Measurements from ENCODE around the gene HCK.
"Not testable (repeated sequence)": the region's sequence is repeated elsewhere in the genome, so short reads cannot be mapped to it uniquely, and the experiment has no call there.

HCK gene

GRCh38 chr20:32109392-32110172 is 57.5 kb downstream of the HCK start, which contains the start of gene TM9SF4:
TM9SF4 (plus strand) TSS chr20:32109714; CDS start chr20:32109741, 27 bp downstream.
- peak; percentile 96 for DNase-seq

DNA sequence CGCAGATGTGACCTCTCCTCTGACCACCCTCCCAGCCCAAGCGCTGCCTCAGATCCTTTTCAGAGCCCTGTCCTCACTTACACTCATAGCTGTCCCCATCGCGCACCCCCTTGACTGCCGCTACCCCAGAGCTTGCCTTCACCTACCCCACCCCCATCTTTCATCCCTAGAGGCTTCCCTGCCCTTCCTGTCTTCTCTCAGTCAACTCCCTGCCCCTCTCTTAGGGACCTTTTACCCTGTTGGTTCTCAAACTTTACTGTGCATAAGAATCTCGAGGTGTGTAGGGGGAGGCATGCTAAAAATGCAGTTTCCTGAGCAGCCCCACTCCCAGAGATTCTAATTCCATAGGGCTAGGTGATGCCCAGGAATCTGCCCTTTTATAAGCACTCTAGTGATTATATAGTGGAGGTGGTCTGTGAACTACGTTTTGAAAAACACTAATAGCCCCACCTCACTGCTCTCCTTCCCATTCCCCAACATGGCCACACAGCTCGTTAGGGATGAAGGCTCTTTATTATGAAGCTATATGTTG is 58.2 kb downstream of the HCK start:
- DNase-seq = peak; percentile 9

DNA sequence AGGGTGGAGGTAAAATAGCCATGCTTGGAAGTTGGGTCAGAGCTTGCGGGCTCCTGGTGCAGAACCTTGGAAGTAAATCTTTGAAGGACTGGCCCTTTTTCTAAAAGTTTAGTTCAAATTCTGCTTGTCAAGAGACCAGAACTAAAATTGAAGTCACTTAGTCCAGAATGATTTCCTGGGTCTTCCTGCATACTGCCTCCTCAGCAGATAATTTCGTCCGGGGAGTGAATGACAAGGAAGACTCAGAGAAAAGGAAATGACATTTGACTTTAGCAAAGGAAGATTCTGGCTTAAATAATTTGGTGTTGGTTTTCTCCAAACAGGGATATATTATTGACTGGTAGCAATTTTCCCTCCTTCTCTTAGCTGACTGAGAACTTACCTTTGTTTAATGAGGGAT is 58.7 kb downstream of the HCK start:
- no peak for DNase-seq

DNA sequence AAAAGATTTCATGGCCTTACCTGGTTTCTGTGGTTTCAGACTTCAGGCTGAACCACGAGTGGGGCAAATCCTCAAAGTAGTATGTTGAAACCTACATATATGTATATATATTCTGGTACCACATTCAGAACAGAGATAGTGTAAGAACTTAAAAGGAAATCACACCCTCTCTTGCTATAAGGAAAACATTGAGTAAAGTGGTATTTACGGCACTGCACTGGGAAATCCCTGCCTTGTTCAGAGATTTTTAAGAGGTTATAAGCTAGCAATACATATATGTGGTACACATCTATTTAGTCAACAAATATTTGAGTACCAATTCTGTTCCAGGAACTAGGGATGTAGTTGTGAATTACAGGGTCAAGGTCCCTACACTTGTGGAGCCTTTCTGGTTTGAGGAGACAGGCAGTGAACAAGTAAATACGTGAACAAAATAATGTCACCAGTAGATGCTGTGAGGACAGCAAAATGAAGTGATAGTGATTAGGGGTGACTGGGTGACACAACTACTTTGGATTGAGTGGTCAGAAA is 59.2 kb downstream of the HCK start:
- no peak for DNase-seq

GRCh38 chr20:32111753-32112152 is 59.7 kb downstream of the HCK start:
- no peak for DNase-seq

DNA sequence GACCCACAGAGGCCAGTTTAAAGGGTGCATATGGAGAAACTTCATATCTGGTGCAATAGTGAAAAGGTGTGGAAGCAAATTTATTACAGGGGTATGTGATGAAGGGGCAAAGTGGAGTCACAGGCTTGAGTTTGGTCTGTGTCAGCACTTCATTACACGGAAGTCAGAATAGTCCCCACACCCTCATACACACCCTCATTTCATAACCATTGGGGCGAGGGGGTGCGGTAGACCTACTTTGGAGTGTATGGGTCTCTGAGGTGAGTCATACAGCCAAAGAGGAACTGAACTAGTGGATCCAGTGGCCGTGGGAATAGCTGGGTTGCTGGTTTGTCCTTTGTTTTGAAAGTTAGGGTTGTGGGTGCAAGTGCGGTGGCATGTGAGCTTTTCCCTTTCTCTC is 60.8 kb downstream of the HCK start:
- no peak for DNase-seq

GRCh38 chr20:32113591-32114260 is 61.7 kb downstream of the HCK start:
- DNase-seq = no peak

- DNase-seq = no peak
These were observed 62.4 kb downstream of the HCK start for GRCh38 chr20:32114305-32114960.

GRCh38 chr20:32115211-32115767 is 63.2 kb downstream of the HCK start:
- no peak for DNase-seq

DNA sequence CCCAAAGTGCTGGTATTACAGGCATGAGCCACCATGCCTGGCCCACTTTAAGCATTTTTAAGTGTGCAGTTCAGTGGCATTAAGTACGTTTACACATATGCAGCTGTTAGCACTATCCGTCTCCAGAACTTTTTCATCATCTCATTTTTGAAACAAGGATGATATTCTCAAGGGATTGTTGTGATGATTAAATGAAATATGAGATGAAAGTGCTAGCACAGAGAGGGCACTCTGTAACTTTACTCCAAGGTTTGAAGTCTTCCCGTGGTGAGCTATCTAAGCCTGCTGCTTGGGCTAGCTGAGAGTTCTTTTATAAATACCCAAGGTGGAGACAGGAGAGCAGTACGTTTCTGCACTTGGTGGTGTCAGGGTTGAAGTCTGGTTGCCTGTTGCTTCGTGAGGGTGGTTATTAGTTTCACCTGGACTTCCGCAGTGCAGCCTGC is 64.1 kb downstream of the HCK start:
- no peak for DNase-seq

DNA sequence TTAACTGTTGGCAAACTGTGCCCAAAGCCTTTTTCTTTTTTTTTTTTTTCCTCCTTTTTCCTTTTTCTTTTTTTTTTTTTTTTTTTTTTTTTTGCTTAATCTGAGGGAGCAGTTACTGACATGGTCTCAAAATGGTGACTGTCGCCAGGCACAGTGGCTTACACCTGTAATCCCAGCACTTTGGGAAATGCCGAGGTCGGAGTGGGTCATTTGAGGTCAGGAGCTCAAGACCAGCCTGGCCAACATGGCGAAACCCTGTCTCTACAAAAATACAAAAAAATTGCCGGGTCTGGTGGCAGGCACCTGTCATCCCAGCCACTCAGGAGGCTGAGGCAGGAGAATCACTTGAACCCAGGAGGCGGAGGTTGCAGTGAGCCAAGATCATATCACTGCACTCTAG is 64.8 kb downstream of the HCK start:
- DNase-seq = not testable (repeated sequence)

DNA sequence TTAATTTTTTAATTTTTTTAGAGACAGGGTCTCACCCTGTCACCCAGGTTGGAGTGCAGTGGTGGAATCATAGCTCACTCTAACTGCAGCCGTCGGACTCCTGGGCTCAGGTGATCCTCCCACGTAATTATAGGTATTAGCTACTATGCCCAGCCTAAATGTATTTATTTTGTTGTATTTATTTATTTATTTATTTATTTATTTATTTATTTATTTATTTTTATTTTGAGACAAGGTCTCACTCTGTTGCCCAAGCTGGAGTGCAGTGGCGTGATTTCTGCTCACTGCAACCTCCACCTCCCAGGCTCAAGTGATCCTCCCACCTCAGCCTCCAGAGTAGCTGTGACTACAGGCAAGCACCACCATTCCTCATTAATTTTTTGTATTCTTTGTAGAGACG is 66.4 kb downstream of the HCK start:
- DNase-seq = not testable (repeated sequence)

- DNase-seq = no peak
These were observed 67.7 kb downstream of the HCK start for GRCh38 chr20:32119734-32120133.

- DNase-seq = not testable (repeated sequence)
These were observed 69.9 kb downstream of the HCK start for GRCh38 chr20:32121908-32122307.

DNA sequence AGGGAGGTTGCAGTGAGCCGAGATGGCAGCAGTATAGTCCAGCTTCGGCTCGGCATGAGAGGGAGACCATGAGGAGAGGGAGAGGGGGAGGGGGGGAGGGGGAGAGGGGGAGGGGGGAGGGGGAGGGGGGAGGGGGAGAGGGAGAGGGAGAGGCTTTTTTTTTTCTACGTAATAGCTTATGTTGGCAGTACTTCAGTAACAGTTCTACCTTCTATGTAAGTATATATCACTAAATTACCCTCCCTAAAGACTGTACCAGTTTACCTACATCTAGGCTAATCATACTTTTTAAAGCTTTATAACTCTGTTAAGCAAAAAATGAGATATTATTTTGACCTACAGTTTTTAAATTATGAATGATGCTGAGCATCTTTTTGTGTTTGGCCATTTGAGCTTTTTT is 71.0 kb downstream of the HCK start:
- DNase-seq = no peak

- no peak for DNase-seq
These were observed 72.9 kb downstream of the HCK start for GRCh38 chr20:32124916-32125454.

GRCh38 chr20:32125506-32125905 is 73.5 kb downstream of the HCK start:
- DNase-seq = no peak

DNA sequence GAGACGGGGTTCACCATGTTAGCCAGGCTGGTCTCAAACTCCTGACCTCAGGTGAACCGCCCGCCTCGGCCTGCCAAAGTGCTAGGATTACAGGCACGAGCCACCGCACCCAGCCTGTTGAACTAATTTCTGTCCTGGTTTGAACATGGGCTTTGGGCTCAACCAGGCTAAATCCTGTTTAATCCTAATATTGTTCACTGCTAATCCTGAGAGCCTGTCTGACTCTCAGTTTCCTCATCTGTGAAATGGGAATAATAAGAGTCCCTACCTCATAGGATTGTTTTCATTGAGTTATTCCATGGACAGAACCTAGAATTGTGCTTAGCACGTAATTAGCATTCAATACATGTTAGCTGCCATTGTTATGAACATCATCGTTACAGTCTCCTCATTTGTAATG is 74.9 kb downstream of the HCK start:
- no peak for DNase-seq

DNA sequence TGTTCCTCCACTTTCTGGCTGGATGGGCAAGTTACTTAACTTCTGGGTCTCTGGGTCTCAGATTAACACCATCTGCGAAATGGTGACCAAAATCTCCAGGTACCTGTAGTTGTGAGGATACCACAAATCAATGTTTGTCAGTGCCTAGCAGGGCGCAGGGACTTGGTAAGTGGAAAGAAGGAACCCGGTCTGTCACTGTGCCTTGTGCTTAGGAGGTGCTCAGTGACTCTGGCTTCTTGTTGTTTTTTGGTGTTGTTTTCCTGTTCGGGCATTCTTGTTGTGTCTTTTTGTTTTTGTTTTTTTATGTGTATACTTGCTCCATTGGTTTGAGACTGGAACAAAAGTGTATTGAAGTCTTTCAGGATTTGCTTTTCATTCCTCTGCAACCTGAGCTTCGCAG is 75.3 kb downstream of the HCK start:
- DNase-seq = no peak

- no peak for DNase-seq
These were observed 76.1 kb downstream of the HCK start for GRCh38 chr20:32128167-32128566.

DNA sequence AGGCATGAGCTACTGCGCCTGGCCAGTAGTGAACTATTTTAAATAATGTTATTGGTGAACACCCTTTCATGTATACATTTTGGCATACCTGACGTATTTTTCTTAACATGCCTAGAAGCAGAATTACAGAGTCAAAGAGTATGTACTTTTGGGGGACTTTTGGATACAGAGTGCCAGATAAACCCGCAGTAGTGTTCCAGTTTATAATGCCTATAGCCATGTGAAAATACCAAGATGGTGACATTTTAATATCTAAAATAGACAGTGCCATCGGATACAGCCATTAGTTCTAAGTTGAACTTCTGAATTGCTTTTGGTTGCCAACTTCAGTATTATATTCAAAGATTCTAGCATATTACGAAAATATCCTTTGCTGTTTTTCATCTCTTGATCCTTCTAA is 77.8 kb downstream of the HCK start:
- no peak for DNase-seq

DNA sequence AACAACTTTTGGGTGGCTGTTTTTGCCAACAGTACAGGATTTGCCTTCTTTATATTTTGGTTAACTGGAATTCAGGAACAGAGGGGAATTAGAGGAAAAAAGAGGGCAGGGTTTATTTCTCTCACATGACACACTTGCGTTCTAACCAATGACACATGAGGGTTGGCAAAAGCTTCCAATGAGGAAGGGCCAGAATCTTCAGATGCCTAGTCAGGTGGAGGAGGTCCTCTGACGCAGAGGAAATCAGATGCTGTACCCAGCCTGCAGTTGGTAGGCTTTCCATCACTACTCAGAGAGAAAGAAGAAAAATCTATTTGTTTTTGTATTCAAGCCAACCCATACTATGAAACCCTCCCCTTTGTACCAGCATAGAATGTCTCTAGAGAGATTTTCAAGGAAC is 78.3 kb downstream of the HCK start:
- no peak for DNase-seq

- no peak for DNase-seq
These were observed 78.9 kb downstream of the HCK start for GRCh38 chr20:32130965-32131364.
